AG09309 (cell line): ENCODE data around the gene CBR3.

Experiments used
- DNase-seq: peaks from one replicate; pipeline ENCODE4 v3.0.0-alpha.2; 2010; ENCODE audit warnings: low read depth
- H3K4me3 ChIP-seq: 2 replicates; pipeline ENCODE4 v1.5.1; 2011; ENCODE audit warnings: mild to moderate bottlenecking, low read depth, low read length, moderate library complexity; ENCODE audit not compliant: control insufficient read depth
- TF ChIP-seq, protein P1 (sequence below): IDR thresholded peaks from 2 replicates; pipeline ENCODE4 v1.5.1; 2011; ENCODE audit warnings: mild to moderate bottlenecking, low read depth, low read length, inconsistent platforms; ENCODE audit not compliant: insufficient read depth, control insufficient read depth; ENCODE audit errors: missing control alignments

CBR3 gene

DNA sequence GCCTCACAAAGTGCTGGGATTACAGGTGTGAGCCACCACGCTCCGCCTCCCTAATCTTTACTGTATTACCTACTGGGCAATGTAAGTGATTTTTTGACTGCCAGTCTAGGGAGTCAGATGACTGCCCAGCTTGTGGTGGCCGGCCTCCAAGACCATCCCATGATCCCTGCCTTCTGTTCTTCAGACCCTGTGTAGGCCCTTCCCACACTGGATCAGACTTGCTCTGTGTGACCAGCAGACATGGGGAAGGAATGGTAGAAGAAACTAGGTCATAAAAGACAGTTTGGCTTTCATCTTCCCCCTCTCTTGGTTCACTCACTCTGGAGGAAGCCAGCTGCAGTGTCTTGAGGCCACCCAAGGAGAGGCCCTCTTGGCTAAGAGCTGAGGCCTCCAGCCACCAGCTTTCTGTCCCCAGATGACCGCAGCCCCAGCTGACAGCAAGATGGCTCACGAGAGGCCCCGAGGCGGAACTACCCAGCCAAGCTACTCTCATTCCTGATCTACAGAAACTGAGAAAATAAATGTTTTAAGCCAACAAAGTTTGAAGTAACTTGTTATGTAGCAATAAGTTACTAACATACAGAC is 14.5 kb upstream of the CBR3 start:
- DNase-seq = no peak
- H3K4me3 ChIP-seq = no peak overlapping the region
- TF ChIP-seq, protein P1, sequence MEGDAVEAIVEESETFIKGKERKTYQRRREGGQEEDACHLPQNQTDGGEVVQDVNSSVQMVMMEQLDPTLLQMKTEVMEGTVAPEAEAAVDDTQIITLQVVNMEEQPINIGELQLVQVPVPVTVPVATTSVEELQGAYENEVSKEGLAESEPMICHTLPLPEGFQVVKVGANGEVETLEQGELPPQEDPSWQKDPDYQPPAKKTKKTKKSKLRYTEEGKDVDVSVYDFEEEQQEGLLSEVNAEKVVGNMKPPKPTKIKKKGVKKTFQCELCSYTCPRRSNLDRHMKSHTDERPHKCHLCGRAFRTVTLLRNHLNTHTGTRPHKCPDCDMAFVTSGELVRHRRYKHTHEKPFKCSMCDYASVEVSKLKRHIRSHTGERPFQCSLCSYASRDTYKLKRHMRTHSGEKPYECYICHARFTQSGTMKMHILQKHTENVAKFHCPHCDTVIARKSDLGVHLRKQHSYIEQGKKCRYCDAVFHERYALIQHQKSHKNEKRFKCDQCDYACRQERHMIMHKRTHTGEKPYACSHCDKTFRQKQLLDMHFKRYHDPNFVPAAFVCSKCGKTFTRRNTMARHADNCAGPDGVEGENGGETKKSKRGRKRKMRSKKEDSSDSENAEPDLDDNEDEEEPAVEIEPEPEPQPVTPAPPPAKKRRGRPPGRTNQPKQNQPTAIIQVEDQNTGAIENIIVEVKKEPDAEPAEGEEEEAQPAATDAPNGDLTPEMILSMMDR = no peak

DNA sequence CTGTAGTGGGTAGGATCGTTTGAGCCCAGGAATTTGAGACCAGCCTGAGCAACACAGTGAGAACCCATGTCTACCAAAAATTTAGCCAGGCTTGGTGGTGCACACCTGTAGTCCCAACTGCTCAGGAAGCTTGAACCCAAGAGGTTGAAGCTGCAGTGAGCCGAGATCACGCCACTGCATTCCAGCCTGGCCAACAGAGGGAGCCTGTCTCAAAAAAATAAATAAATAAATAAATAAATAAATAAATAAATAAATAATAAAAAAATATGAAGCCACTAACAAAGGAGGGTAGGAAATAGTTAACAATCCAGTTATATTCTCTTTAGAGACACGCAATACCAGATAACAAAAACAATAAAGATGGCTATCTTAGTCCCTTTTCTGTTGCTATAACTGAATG is 11.9 kb upstream of the CBR3 start:
- H3K4me3 ChIP-seq = no peak overlapping the region
- DNase-seq = no peak
- TF ChIP-seq, protein P1 = peak; percentile 39

DNA sequence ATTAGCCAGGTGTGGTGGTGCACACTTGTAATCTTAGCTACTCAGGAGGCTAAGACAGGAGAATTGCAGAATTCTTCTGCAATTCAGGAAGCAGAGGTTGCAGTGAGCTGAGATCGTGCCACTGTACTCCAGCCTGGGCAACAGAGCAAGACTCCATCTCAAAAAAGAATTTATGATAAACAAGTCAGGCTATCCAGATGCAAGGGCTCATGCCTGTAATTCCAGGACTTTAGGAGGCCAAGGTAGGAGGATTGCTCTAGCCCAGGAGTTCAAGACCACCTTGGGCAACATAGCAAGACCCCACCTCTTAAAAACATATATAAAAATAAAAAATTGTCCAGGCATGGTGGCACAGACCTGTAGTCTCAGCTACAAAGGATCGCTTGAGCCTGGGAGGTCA is 10.5 kb upstream of the CBR3 start:
- TF ChIP-seq, protein P1 = no peak
- DNase-seq = no peak
- H3K4me3 ChIP-seq = no peak overlapping the region

DNA sequence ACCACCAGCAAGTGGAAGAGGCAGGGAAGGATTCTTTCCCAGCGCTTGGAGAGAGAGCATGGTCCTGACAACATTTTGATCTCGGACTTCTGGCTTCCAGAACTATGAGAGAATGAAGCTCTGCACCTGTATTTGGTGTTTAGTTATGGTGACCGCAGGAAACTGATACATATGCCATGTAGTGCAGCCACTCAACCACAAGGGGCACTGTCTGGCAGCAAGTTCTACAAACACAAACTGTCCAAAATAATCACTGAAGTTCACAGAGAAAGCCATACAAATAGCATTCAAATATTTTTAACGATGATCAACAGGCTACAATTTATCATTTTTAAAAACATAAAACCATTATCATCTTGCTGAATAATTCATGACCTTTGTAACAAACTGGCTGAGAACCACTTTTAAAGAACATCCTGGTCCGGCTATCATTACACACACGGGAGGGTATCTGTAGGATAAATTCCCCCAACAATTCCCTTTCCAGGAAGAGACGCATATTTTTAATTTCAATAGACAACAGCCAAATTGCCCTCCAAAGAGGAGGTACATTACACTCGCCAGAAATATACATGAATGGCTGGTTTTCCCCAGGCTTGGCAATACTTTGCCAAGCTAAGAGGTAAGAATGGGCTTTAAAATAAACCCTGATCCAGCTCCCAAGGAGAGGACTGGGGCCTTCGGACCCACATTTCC is 9.2 kb upstream of the CBR3 start:
- TF ChIP-seq, protein P1 = peak; percentile 94
- DNase-seq = no peak
- no peak overlapping the region for H3K4me3 ChIP-seq

DNA sequence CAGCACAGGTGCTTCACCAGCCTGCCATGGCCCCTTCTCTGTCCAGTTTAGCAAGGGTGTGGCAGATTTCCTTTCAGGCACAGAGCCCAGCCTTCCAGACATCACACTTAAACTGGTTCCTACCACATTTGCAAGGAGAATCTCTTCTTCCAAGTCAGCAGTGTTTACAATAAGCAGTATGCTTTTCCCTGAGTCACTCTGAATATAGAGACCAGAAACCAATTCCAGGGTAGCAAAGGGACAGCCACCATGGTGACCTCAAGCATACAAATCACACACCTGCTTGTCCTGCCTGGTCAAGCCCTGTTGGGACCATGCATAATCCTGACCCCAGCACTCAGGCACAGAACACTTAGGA is 8.7 kb upstream of the CBR3 start:
- DNase-seq = no peak
- H3K4me3 ChIP-seq = no peak overlapping the region
- TF ChIP-seq, protein P1 = no peak

DNA sequence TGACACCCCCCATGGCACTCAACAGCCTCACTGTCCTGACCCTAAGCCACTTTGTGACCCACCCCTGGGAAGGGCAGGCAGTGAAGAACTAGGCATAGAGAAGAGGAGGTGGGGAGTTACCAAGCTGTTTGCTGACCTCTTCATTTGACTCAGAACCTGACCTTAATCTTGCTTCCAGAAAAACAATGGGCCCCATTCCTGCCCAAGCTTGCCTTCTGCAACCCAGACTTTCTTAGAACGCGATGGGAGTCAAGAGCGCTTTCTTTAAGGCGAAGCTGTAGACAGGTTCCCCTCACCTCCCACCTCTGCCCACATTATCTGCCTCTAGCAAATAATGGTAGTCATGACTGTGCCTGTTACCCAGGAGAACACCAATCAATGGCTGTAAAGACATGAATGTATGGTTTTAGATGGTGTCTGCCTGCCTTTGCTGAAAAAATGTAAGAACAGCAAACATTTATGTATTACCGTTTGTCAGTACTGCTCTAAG is 8.2 kb upstream of the CBR3 start:
- no peak overlapping the region for H3K4me3 ChIP-seq
- DNase-seq = no peak
- TF ChIP-seq, protein P1 = no peak
